NB4 (cell line): ENCODE measurements around the gene ZBTB1.

Source experiments
- DNase-seq: peaks from one replicate; pipeline ENCODE4 v3.0.0; 2010; ENCODE audit warnings: low read depth
- H3K4me3 ChIP-seq: one replicate; pipeline ENCODE4 v1.5.1; 2011; ENCODE audit warnings: mild to moderate bottlenecking, low read depth, low read length, moderate library complexity
- MAX ChIP-seq: IDR thresholded peaks from 2 replicates; pipeline ENCODE4 v1.6.1; 2011; ENCODE audit warnings: low read depth, low read length
- MYC ChIP-seq: IDR thresholded peaks from 2 replicates; pipeline ENCODE4 v1.6.1; 2011; ENCODE audit warnings: low read depth, low read length
- POLR2A ChIP-seq: IDR thresholded peaks from 2 replicates; pipeline ENCODE4 v1.6.1; 2011; ENCODE audit warnings: mild to moderate bottlenecking; ENCODE audit not compliant: insufficient read length; ENCODE audit errors: extremely low read depth
- TF ChIP-seq, protein P1 (sequence below): IDR thresholded peaks from one replicate; pipeline ENCODE4 v1.5.1; 2012; ENCODE audit warnings: low read depth, low read length

Gene ZBTB1

GRCh38 chr14:64542836-64543201 lies 38.2 kb downstream of the ZBTB1 start:
- DNase-seq, result no peak
- TF ChIP-seq, protein P1, sequence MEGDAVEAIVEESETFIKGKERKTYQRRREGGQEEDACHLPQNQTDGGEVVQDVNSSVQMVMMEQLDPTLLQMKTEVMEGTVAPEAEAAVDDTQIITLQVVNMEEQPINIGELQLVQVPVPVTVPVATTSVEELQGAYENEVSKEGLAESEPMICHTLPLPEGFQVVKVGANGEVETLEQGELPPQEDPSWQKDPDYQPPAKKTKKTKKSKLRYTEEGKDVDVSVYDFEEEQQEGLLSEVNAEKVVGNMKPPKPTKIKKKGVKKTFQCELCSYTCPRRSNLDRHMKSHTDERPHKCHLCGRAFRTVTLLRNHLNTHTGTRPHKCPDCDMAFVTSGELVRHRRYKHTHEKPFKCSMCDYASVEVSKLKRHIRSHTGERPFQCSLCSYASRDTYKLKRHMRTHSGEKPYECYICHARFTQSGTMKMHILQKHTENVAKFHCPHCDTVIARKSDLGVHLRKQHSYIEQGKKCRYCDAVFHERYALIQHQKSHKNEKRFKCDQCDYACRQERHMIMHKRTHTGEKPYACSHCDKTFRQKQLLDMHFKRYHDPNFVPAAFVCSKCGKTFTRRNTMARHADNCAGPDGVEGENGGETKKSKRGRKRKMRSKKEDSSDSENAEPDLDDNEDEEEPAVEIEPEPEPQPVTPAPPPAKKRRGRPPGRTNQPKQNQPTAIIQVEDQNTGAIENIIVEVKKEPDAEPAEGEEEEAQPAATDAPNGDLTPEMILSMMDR, result no peak
- H3K4me3 ChIP-seq, result no peak overlapping the region

DNA sequence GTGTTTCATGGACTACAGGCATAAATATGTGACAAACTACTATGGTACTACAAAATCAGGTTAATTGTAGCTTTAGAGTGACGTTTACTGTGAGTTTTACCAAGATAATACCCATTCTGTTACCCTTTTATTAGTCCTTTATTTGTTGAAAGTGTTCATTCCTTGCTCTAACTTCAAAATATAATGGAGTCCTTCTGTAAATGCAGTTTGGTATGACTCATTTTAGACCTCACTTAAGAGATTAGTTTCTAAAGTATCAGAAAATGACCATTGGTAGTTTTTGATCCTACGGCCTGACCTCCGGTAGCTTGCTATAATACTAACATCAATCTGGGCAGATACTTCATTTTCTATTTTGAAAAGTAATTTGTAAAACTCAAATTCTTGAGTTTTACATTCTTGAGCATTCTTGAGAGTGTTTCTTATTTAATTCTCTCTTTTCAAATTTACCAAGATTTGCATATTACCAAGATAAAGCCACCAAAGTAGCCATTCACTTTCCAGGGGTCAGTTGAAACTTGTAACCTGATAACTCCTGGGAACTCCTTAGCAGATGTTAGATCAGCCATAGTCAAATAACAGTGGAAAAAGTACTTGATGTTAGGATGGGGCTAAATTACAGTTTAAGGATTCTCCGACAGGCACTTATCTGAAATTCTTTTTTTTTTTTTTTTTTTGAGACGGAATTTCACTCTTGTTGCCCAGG lies 40.2 kb downstream of the ZBTB1 start:
- TF ChIP-seq, protein P1, result no peak
- no peak for TF ChIP-seq MYC
- TF ChIP-seq MAX, result no peak
- TF ChIP-seq POLR2A, result no peak
- no peak for DNase-seq
- no peak overlapping the region for H3K4me3 ChIP-seq

GRCh38 chr14:64549016-64549415 lies 44.4 kb downstream of the ZBTB1 start:
- no peak overlapping the region for H3K4me3 ChIP-seq
- no peak for TF ChIP-seq POLR2A
- TF ChIP-seq, protein P1, result no peak
- TF ChIP-seq MYC, result no peak
- TF ChIP-seq MAX, result no peak
- DNase-seq, result no peak

- H3K4me3 ChIP-seq, result peak within 1 kb of the TSS; percentile 37
- TF ChIP-seq POLR2A (no peak), MYC (no peak), MAX (no peak)
- TF ChIP-seq, protein P1, result no peak
- DNase-seq, result peak; percentile 74
Observed at GRCh38 chr14:64549791-64550620, 45.4 kb downstream of the ZBTB1 start, which contains the start of gene PPP1R36. Gene PPP1R36 (plus strand): TSS chr14:64549961. CDS start chr14:64549998, 37 bp downstream.

DNA sequence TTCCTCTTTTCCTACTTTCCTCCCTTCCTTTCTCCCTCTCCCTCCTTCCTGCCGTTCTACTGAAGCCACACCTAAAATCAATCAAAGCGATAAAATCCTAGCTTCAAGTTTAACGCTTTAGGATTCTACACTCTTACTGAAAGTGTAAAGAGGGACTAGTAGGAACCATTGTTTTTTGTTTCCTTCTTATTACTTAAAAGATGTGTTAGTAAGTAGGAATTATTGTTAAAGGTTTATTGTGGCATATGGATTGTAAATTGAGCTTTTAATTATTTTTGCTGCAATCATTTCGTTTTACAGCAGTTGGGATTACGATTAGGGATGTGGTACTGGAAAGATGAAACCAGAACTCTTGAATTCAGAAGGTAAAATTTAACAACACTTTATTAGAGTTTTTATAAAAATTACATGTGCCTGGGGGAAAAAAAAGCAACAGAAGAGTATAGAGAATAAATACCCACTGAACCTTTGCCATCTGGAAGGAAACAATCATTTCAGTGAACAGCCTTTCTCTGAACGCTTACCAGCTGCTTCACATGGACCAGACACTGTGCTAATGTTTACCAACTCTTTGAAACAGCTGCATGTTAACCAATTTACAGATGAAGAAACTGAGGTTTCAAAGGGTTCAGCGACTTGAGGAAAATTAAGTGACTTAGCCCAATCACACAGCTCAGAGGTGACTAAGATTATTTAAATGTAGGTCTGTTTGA lies 46.2 kb downstream of the ZBTB1 start:
- no peak for DNase-seq
- H3K4me3 ChIP-seq, result no peak overlapping the region
- no peak for TF ChIP-seq POLR2A
- TF ChIP-seq MYC, result no peak
- TF ChIP-seq MAX, result no peak
- TF ChIP-seq, protein P1, result no peak
